Activated CD4-positive, alpha-beta T cell treated with anti-CD3 and anti-CD28 coated beads for 4 hours (primary cell): ENCODE measurements around the gene PLPP6.
A peak's percentile ranks its signal among the peaks of the same experiment; 100 is the strongest.
"Not testable (repeated sequence)": the region's sequence is repeated elsewhere in the genome, so short reads cannot be mapped to it uniquely, and the experiment has no call there.

ENCODE experiments used
- DNase-seq, 2 donors: peaks; one replicate each; pipeline ENCODE4 v3.0.0-alpha.2; 2020

The PLPP6 gene

DNA sequence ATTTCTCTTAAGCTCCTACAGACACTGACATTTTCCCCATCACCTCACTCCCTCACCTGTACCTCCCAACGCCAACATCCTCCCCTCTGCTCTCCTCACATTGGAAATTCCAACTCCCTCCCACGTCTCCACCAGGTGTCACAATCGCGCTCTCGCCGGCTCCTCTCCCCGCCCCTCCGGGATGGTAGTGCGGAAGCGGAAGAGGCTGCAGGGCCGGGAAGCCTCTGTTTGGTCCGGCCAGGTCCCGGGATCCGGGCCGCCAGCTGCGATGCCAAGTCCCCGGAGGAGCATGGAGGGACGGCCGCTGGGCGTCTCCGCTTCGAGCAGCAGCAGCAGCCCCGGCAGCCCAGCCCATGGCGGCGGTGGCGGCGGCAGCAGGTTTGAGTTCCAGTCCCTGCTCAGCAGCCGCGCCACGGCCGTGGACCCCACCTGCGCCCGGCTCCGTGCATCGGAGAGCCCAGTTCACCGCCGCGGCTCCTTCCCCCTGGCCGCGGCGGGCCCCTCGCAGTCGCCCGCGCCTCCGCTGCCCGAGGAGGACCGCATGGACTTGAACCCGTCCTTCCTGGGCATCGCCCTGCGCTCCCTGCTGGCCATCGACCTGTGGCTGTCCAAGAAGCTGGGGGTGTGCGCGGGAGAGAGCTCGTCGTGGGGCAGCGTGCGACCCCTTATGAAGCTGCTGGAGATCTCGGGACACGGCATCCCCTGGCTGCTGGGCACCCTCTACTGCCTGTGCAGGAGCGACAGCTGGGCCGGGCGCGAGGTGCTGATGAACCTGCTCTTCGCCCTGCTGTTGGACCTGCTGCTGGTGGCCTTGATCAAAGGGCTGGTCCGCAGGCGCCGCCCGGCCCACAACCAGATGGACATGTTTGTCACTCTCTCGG lies at the start of gene PLPP6:
Gene PLPP6, plus strand, starts transcription at position 187 of the 881 bp plus-strand sequence. Its CDS starts 82 bp downstream, at position 269.
- peak; percentile 67 to 75 for DNase-seq

DNA sequence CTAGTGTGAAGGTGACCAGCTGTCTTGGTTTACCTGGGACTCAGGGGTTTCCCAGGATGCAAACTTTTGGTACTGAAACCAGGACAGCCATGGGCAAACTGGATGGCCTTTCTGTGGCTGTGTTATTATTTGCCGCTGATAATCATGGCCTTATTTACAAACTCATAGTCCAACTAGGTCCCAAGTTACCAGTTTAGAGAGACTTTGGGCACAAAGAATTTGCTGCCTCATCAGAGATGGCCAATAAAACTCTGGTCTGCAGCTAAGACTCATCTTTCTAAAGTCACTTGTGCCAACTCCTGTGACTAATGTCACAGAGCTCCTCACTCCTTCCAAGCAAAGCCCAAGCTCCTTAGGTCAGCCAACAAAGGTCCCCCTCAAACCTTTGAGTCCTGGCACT lies 47.5 kb upstream of the PLPP6 start:
- no peak for DNase-seq

DNA sequence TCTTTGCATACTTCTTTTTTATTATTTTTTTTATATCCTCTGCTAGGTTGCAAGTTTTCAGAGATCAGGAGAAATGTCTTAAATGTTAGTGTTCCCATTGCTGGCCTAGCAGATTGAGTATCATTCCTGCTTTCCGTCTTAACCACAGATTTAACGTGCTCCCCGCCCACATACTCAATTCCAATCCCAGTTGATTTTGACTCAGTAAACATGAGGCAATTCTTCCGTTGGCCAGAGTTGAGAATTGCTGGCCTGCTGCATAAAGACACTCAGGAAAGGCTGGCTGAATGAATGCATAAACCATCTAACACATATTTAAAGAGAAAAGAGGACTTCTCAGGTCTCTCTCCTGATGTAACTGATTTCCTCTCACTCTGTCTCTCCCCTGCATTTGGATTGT lies 46.8 kb upstream of the PLPP6 start:
- no peak for DNase-seq

DNA sequence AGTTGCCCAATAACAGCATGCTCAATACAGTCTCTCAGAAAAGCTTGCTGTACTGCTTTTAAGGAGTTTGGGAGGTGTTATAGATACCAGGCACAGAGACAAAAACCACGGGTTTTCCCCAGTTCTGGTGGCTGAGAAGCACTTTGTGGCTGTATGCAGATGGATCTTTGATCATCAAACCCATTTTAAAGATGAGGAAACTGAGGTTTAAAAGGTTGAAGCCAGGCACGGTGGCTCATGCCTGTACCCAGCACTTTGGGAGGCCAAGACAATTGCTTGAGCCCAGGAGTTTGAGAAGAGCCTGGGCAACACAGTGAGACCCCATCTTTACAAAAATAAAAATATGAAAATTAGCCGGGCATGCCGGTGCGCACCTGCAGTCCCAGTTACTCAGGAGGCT lies 46.3 kb upstream of the PLPP6 start:
- DNase-seq = no peak

- DNase-seq = no peak
These were observed 44.3 kb upstream of the PLPP6 start for GRCh38 chr9:4617752-4618151.

GRCh38 chr9:4618700-4619099 lies 43.4 kb upstream of the PLPP6 start:
- DNase-seq = no peak

DNA sequence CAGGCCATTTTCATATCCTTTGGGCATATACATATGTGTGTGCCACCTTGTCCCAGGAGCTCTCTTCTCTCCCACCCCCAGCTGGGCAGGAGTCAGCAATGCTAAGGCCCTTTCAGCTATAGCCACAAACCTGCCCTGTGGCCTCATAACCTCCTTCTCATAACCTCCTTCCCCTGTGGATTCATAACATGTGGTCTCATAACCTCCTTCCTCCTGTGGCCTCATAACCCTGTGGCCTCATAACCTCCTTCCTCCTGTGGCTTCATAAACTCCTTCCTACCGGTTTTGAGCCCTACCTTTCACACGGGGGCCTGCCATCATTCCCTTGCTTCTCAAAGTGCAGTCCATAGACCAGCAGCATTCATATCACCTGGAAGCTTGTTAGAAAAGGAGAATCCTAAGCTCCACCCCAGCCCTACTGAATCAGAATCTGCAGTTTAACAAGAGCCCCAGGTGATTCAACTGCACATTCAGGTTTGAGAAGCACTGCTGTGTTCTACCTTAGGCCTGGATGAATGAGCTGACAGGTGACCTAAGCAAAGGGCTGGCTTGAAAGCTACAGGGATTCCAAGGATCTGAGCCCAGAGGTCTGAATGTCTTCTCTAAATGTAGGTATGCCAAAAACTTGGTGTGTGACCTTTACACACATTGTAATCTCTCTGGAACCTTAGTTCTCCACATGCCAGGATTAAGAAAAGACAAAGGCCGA lies 41.9 kb upstream of the PLPP6 start:
- no peak for DNase-seq

DNA sequence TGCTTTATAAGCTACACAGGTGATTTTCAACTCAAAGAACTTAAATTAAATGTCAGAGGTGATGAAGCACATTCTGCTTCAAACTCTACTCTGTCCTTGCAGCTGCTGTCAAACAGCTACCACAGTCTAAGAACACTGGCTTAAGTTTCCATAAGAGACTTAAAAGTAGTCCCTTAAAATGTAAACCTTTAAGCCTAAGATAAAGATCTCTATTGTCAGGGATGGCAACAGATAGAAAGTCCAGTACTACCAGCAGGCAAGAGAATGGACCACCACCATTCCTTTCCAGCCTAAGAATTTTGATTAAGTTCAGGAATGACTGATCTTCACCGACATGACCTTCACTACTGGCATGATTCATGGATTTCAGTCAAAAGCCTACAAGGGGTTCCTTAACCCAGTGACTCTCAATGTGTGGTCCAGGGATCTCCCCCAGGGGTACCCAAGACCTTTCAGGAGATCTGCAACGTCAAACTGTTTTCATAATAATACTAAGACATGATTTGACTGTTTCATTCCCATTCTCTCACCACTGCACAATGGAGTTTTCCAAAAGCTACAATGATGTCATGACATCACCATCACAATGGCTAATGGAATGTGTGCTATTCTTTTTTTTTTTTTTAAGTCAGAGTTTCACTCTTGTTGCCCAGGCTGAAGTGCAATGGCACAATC lies 41.1 kb upstream of the PLPP6 start:
- no peak for DNase-seq

DNA sequence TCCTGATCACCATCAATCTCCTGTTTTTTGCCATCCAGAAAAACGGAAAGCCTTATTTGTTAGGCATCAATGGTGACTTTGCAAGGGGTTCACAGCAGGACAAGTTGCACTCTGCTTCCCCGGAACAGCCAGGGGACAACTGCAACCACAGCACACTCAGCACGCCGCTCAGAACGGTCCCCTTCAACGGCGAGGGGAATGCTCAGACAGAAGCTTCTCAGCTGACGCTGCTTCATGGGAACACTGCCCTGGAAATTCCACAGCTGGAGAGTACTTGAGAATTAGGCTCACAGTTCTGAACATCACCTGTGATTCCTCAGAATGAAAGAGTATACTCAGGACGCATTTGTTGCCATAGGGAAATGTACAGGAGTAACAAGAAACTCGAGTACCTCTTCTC lies 40.1 kb upstream of the PLPP6 start:
- no peak for DNase-seq

DNA sequence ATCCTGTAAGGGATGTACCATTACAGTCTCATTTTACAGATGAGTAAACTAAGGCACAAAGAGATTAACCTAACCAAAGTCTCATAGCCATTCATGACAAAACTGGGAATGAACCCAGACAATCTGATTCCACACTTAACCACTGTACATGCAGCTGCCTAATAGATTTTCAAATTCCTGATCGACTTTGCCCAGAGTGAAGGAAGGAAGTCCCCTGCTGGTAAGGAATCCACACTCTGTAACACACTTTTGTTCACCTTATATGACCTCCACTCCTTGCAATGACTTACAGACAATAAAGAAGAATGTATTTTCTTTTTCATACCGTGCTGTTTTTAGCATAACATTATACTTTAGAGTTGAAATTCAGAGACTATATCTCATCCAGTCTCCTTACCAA lies 31.3 kb upstream of the PLPP6 start:
- no peak for DNase-seq

DNA sequence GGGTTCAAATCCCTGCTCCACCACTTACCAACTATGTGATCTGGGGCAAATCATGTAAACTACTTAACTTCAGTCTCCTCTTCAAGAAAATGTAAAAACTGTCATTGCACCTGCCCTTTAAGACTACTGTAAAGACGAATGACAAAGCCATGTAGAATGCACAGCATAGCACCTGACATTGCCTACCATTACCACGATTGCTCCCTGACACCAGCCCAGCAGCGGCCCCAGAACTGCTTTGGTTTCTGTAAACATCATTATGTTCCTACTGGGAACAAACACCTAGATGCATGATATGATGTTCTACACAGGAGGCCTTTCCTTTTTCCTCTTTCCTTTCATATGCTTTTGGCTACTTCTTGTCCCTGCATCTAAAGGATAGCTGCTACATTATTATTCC lies 23.1 kb upstream of the PLPP6 start:
- DNase-seq = no peak

GRCh38 chr9:4639420-4639819 lies 22.7 kb upstream of the PLPP6 start:
- no peak for DNase-seq

GRCh38 chr9:4640027-4640426 lies 22.1 kb upstream of the PLPP6 start:
- peak; percentile 33 to 36 for DNase-seq

DNA sequence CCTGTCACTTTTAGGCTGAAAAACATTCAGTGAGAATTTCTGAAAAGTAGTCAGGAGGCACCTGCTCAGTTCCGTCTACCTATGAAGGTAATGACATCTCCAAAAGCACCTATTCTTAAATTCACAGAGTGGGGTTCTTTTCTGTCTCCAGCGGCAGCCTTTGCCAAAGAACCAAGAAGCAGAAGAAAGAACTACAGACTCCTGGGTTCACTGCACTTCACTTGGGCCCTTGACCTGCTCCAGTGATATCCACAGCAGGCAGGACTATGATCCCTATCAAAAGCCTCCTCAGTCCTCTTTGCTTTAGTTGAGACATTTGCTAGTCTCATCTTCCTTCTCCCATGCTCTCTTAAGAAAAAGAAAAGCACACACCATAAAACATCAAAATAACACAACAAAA lies 19.7 kb upstream of the PLPP6 start:
- DNase-seq = no peak

GRCh38 chr9:4654084-4654483 lies 8.0 kb upstream of the PLPP6 start:
- DNase-seq = no peak

- no peak for DNase-seq
These were observed 7.6 kb upstream of the PLPP6 start for GRCh38 chr9:4654538-4654937.

- not testable (repeated sequence) for DNase-seq
These were observed 5.9 kb upstream of the PLPP6 start for GRCh38 chr9:4656196-4656595.

- DNase-seq = no peak
These were observed 5.5 kb upstream of the PLPP6 start for GRCh38 chr9:4656621-4657020.

DNA sequence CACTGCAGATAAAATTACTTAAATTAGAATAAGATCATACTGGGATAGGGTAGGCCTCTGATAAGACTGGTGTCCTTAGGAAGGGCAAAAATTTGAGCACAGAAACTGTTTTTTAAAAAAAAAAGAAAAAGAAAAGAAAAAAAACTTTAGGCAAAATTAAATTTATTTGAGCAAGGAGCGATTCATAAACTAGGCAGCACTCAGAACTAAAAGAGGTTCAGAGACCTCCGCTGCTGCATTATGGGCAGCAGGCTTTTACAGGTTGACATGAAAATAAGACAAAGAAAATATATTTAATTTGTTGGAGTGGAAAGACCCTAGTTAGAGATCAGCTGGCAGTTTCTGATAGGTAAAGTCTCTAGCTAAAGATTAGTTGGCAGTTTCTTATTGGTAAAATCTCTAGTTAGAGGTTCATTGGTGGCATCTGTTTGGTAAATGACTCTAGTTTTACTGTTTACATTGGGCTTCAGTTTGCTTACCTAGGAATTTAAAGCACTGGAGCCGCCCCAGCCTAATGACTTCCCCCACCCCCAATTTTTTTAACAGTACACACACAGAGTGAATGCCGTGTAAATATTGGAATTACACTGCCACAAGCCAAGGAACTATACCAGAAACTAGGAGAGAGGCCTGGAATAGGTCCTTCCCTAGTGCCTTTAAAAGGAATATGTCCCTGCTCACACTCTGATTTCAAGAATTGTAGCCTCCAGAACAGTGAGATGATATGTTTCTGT lies 4.5 kb upstream of the PLPP6 start:
- DNase-seq = no peak

DNA sequence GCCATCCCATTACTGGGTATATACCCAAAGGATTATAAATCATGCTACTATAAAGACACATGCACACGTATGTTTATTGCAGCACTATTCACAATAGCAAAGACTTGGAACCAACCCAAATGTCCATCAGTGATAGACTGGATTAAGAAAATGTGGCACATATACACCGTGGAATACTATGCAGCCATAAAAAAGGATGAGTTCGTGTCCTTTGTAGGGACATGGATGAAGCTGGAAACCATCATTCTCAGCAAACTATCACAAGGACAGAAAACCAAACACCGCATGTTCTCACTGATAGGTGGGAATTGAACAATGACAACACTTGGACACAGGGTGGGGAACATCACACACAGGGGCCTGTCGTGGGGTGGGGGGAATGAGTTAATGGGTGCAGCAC lies 1.4 kb upstream of the PLPP6 start:
- not testable (repeated sequence) for DNase-seq

DNA sequence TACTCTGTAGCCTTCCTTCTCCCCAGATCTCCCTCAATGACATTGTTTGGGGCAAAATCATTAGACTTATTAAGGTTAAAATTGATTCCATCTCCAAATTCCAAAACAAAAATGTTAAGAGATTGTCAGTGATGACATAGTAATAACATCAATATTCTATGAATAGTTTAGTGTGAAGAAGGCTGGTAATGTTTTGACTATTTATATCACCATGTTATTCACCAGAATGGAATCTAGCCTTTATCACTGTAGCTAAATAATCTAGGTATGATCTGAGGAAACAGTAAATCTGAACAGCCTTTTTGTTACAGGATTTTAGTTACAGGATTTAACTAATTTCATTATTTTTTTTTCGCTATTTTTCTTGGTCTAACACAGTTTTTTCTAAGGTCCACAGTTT lies 929 bp upstream of the PLPP6 start:
- DNase-seq = no peak

DNA sequence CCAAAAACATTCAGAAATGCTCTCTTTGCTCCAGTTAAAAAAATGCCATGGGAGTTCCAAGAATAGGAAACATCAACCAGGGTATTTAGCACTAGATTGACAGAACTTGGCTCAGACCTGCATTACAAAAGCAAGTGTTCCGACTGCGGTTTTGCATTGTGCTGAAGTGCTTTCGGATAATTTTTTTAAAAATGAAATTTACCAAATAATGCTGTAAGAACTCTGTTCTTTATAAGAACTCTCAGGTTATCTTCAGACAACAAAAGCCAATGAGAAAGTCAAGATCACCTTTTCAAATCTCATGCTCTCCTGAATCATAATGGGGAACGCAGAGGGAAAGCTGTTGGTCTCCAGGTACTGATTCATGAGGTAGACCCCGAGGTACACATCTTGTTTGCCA lies 483 bp upstream of the PLPP6 start:
- DNase-seq = peak in 1 of 2 donors; percentile 12
